ENCODE measurements around the gene CREB3L1.

DNA sequence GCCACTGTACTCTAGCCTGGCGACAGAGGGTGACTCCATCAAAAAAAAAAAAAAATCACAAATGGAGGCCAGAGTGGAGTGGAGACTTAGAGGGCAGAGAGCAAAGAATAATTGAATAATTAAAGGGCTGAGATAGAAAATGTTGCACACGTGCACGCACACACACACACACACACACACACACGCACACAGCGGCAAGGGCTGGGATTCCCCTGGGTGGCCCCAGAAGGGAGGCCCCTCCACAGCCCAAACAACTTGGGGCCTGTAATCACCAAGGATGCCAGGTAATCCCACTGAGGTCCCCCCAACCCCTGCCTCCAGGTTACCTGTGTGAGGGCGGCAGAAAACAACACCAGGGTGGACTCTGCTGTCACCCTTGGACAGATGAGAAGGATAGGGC lies 57.8 kb downstream of the CREB3L1 start:
- TF ChIP-seq ZNF70 (CRISPR knock-in tag; IDR thresholded peaks at IDR 0.05) (no peak), PPARA (CRISPR knock-in tag; IDR thresholded peaks at IDR 0.05; ENCODE audit: borderline replicate concordance) (no peak), RARB (CRISPR knock-in tag; IDR thresholded peaks at IDR 0.05) (no peak), CREB5 (CRISPR knock-in tag; IDR thresholded peaks at IDR 0.05; ENCODE audit: low read depth) (no peak)

All from SK-N-SH treated with all-trans-retinoic acid at 6 μM for 48 hours (cell line).